GM20431 (cell line): ENCODE data around the gene CNST.
"Not testable (repeated sequence)": the region's sequence is repeated elsewhere in the genome, so short reads cannot be mapped to it uniquely, and the experiment has no call there.

ENCODE experiments used
- in situ Hi-C: fragments of 300-500 bp; cut with MseI, MboI; formaldehyde crosslinking; loops from one replicate; pipeline ENCODE4 v1.15.0; 2020; ENCODE audit warnings: low sequenced_read_pairs; ENCODE audit not compliant: unreplicated experiment

Gene CNST

DNA sequence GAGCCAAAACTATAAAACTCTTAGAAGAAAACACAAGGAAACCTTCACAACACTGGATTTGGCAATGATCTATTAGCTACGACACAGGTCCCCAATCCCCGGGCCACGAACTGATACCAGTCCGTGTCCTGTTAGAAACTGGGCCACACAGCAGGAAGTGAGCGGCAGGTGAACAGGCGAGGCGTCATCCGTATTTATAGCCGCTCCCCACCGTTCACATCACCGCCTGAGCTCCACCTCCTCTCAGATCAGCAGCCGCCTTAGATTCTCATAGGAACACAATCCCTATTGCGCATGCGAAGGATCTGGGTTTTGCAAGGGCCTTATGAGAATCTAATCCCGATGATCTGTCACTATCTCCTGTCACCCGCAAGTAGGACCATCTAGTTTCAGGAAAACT lies 12.1 kb upstream of the CNST start:
- in situ Hi-C loops, result no loop called here

DNA sequence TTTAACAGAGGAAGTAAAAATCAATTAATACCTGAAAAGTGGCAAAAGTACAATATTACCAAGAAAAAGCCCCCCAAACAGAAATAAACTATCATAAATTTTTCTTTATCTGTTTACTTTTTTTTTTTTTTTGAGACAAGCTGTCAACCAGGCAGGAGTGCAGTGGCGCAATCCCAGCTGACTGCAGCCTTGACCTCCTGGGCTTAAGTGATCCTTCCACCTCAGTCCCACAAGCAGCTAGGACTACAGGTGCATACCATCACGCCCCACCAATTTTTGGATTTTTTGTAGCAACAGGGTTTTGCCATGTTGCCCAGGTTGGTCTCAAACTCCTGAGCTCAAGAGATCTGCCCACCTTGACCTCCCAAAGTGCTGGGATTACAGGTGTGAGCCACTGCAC lies 8.2 kb upstream of the CNST start:
- in situ Hi-C loops, result no loop called here

DNA sequence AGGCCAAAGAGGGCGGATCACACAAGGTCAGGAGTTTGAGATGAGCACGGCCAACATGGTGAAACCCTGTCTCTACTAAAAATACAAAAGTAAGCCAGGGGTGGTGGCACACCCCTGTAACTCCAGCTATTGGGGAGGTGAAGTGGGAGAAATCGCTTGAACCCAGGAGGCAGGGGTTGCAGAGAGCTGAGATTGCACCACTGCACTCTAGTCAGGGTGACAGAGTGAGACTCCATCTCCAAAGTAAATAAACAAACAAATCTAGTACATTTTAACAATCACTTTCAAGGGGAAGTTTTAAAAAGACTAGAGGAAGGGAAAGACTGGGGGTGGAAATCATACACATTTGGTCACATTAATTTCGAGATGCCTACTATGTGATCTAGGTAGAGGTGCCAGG lies 6.9 kb upstream of the CNST start:
- in situ Hi-C loops, result no loop called here

DNA sequence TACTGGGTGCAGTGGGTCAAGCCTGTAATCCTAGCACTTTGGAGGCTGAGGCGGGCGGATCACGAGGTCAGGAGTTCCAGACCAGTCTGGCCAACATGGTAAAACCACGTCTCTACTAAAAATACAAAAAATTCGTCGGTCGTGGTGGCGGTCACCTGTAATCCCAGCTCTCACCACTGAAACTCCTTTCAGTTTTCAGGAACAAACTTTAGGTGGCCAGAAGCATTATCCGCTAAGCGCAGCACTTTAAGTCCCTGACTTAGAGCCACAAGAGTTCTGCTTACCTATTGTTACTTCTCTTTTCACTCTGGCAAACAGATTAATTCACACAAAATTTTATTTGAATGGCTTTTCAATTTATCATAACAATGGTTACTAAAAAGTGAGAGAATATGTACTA lies 5.4 kb upstream of the CNST start:
- in situ Hi-C loops, result not testable (repeated sequence)

DNA sequence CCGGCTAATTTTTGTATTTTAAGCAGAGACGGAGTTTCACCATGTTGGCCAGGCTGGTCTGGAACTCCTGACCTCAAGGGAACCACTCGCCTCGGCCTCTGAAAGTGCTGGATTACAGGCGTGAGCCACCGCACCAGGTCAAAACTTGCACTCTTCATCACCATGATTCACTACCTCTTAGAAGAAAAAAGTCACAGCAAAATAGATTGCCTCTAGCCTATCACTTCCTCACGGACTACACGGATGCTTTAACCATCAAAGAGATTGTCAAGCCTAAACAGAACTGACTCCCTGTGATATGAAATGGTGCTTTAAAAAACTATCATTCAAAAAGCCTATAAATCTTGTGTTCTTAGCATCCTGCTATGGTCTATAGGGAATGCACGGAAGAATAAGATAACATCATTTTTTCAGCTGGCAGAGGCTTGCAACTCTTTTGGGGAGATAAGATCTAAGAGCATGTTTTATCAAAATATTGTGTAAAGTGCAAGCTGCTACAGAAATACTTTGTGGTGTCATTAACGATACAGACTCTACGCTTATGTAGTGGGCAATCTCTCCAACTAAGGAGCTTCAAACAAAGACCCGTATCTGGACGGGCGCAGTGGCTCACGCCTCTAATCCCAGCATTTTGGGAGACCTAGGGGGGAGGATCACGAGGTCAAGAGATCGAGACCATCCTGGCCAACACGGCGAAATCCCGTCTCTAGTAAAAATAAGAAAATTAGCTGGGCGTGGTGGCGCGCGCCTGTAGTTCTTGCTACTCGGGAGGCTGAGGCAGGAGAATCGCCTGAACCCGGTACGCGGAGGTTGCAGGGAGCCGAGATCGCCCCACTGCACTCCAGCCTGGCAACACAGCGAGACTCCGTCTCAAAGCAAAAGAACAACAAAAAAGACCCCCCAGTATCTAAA lies 1.2 kb upstream of the CNST start:
- in situ Hi-C loops, result no loop called here

DNA sequence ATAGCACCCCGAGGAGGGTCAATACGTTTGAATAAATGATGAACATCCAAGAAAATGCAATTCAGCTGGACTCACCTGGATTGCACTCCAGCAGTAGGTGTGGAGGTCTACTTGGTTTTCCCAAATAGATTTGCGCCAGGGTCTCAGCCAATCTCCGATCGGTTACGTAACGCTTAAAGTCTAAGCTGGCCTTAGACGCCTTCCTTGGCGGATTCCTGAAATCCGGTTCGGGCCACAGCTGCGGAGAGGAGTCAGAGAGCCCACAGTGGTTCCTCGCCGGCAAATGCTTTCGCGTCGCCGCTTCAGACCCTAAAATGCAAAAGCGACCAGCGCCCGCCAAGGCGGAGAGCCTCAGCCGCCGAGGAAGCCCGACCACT lies 517 bp upstream of the CNST start:
- in situ Hi-C loops, result no loop called here

DNA sequence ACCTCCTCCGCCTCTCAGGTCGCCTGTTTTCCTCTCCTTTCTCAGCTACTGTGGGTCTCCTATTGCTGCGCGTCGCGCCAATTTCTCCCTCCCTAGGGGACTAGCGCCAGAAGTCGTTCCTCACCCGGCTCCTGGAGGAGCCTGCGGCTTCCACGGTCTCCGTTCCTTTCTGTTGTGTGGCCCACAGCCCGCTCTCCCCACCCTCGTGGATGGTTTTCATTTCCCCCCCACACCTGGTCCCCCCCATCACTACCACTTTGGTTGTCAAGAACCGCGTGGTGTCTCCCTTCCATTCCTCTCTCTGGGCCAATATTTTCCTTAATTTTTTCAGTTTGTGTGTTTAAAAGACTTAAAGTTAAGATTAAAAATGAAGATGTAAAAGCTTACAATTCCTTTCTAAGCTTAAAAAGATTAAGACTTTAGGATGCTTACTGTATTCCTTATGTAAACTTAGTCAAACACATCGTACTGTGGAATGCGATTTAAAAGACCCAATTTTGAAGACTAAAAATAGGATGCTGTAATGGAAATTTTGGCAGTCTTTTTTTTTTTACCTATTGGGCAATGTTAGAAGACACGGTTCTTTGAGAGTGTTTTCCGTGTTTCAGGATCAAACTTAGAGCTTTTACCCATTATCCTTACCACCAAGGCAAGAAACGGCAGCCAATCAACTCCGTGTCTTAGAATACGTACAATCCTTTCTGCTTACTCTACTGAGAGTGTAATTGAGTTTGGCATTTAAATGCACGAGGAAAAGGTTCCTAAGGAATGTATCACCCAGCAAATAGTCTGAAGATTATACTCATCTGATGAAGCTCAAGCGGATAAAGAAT lies 773 bp downstream of the CNST start:
- in situ Hi-C loops, result no loop called here

DNA sequence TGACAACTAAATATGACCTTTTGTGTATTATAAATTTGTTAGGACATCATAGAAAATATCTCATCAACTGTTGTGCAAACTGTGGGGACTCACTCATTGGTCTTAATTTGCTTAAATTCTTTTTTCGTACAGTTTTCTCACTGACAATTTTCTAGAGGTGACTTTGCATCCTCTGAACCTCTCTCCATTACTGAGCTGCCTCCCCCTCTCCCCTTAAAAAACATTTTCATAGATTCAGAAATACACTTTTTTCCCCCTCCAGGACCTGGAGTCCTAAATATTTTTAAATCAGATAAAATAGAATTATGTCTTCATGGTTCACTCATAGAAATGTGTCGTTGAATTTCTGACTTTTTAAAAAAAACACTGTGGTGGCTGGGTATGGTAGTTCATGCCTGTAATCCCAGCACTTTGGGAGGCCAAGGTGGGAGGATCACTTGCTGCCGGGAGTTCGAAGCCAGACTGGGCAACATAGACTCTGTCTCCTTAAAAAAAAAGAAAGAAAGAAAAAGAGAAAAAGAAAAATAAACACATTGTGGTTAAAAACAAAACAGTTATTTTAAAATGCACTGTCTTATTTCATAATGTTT lies 1.5 kb downstream of the CNST start:
- in situ Hi-C loops, result no loop called here

DNA sequence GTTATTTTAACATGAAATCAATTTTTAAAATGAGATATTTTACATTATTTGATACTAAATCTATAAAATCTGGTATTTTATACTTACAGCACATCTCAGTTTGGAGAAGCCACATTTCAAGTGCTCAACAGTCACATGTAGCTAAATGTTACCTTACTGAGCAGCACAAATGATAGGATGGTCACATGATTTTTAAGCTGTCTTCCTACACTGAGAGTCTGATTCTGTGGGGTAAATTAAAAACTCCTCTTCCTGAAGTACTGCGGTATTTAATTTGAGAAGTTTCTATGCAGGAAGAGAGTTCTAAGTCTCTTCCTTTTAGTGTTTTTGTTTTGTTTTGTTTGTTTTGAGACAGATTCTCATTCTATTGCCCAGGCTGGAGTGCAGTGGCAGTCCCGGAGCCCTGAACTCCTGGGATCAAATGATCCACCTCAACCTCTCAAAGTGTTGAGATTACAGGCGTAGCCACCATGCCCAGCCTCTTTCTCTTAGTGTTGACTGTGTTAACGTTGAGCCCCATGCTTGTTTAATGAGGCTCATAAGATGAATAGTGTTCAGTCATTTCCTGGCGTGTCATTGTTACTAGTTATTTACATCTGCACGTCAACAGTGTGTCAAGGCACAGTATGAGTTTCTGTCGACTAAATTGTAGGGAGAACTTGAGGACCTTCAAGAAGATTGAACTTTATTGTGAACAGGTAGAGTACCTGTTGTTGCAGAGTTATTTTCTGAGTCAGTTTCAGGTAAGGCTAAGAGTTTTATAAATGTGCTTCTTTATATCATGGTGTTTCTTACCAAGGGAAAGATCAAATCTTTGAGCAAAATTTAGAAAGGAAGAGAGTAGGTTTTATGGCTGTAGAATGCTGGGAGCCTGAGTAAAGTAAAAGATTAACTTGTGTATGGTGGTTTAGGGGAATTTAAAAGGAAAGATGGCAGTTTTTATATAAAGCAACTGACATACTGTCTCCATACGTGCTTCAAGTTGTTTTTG lies 3.3 kb downstream of the CNST start:
- in situ Hi-C loops, result no loop called here

DNA sequence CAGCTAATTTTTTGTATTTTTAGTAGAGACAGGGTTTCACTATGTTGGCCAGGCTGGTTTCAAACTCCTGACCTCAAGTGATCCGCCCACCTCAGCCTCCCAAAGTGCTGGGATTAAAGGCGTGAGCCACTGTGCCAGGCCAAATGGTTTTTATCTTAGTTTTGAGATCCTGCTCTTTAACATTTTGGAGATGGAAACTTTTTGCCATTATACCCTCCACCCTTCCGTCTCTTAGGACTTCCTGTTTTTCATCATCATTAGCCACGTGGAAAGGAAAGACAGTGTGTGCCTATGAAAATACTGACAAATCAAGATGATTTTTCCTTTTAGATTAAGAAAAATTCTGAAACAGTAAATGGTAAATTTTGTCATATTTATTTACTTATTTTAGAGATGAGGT lies 5.1 kb downstream of the CNST start:
- in situ Hi-C loops, result not testable (repeated sequence)

DNA sequence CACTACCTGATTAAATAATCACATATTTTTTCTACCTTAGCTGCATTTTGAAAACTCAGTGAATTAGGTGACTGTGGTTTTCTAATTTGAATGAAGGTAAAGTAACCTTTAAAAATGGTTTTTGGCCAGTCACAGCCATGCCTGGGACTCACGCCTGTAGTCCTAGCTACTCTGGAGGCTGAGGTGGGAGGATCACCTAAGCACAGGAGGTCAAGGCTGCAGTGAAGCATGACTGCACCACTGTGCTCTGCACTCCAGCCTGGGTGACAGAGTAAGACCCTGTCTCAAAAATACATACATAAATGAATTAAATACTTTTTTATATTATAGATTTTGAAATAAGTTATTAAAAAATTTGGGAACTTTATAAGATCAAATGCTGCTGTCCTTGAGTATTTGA lies 5.7 kb downstream of the CNST start:
- in situ Hi-C loops, result no loop called here

DNA sequence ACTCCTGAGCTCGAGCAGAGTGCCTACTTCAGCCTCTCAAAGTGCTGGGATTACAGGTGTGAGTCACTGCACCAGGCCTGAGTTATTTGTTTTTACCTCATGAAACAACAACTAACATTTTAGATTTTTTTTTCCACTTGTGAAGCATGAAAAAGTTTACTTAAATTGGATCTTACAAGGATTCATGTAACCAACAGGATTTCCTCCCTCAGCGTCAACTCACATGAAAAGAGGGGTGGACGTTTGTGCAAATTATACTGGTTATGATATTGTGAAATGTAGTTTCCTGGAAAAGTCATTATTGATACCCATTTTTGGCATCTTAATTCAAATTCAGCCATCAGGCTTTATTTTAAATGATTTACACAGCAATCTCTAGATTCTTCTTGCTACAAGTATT lies 6.5 kb downstream of the CNST start:
- in situ Hi-C loops, result no loop called here

DNA sequence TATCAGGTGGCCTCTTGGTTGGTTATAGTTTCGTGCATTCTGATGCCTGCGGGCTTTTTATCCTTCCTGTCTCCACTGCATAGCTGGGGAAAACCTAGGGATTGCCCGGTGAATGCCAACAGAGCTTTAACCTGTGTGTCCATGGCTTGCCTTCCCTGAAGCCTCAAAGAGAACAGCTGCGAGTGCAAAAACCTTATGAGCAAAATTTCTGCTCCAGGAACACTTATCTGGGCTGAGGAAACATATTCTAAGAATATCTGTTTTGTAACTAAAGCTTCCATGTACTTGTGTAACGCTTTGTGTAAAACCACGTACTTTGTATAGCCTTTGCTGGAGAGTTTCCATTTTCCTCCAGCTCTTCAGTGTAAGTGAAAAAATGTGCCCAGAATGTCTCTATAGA lies 7.2 kb downstream of the CNST start:
- in situ Hi-C loops, result no loop called here

DNA sequence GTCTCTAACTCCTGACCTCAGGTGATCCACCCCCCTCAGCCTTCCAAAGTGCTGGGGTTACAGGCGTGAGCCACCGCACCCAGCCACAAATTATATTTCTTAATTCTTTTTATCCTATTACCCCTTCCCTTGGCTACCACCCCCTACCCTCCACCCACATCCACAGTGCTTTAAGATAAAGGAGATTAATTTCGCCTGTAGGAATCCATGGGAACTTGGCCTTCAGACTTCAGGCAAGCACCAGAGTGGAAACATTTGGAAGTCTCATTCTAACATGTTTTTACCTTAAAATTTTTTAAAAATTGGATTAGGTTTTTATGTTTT lies 10.4 kb downstream of the CNST start:
- in situ Hi-C loops, result no loop called here

DNA sequence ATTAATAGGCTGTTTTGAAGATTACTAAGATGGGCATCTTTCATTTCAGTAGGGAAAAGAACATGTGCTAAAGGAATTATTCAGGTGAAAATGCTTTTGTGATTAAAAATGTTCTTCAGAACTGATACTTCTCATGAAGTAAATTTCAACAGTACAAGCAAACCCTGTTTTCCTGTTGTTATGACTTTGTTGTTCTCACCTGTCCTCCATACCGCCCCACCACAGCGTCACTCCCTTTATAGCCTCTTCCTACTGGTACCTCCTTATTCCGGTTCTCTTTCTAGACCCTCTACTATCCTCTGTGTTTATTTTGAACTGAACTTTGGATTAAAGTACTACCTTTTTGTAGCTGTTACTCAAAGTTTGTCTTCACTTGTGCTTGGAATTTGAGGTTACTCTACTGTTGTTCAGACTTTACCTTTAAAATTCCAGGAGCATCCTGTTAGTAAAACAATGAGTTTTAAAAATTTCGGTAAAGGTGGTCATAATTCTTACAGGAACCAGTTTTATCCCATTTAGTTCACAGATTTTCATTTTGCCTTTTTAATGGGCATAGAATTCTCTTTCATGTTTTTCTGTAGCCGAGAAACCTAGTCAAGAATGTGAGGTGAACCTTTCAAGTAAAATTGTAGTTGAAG lies 10.9 kb downstream of the CNST start:
- in situ Hi-C loops, result no loop called here

DNA sequence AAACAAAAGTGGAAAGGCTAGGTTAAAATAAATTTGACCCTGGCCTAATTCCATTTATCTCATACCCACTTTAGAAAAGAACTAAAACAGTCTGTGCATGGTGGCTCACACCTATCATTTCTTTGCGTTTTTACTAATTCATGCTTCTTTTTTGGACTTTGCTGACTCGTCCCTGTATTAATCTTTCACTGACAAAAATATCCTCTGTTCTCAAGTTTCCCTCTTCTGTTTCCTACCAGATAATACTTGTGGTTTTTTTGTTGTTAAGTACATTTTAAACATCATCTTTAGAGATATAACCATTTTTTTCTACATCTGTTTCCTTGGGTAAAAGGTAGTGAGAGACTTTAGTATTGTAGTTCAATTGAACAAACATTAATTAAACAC lies 11.5 kb downstream of the CNST start:
- in situ Hi-C loops, result no loop called here

DNA sequence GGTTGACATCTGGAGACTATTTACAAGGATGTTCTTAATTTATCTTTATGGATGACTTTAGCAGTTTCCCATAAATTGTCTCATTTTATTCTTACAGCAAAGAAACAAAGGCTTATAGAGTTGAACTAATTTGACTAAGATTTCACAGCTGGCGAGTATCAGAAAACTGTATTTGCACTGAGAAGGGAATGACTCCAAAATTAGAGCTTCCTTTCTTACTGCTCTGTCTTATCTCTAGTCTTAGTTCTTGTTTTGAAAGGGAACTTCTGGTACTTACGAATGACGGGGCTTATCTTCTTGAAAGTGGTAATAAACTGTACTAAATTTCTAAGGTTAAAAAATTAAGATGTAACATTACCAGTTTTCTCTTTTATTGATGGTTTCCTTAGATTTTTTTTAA lies 13.6 kb downstream of the CNST start:
- in situ Hi-C loops, result no loop called here

DNA sequence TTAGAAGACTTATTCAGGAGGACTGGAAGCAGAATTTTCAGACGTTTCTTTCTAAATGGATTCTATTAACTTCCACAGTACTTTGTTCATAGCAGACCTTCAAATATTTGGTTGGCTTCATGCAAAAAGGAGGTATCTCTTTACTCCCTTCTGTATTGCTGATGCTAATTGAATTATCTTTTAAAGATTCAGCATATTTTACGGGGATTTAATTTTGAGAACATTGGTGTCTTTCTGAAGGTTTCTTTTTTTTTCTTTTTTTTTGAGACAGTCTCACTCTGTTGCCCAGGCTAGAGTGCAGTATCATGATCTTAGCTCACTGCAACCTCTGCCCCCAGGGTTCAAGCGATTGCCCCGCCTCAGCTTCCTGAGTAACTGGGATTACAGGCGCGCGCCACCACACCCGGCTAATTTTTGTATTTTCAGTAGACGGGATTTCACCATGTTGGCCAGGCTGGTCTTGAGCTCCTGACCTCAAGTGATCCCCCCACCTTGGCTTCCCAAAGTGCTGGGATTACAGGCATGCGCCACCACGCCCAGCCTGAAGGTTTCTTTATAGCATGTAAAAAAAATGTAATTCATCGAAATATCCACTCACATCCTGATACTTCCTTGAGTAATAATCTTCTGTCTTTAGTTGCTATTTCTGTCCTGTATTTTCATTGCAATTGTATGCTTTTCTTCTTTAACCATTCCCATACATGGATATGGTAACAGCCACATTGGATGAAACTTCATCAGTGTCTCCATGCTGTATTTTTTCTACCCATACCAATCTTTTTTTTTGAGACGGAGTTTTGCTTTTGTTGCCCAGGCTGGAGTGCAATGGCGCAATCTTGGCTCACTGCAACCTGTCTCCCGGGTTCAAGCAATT lies 14.5 kb downstream of the CNST start:
- in situ Hi-C loops, result no loop called here
